GM23338 (cell line): ENCODE data around the gene DTNBP1.

Experiments used
- EZH2 ChIP-seq: fragments of 200-600 bp; sonication (generic); IDR thresholded peaks from one replicate; pipeline ENCODE4 v1.8.0; 2017; ENCODE audit warnings: antibody characterized with exemption, mild to moderate bottlenecking, low read depth; ENCODE audit not compliant: unreplicated experiment
- JUNB ChIP-seq: IDR thresholded peaks from one replicate; pipeline ENCODE4 v1.6.1; 2016; ENCODE audit warnings: antibody characterized with exemption; ENCODE audit not compliant: unreplicated experiment
- POLR2AphosphoS5 ChIP-seq: IDR thresholded peaks from 2 replicates; pipeline ENCODE4 v1.6.1; 2016; ENCODE audit warnings: antibody characterized with exemption, low read depth
- TF ChIP-seq, protein P1 (sequence below), 2 experiments: fragments of 200-600 bp in 1 of 2; sonication (generic) in 1 of 2; conservative IDR thresholded peaks; 2 replicates each; pipeline versions ENCODE4 v1.5.1 to v1.6.1; 2016 to 2017; ENCODE audit warnings: antibody characterized with exemption in 2 of 2, low read depth in 2 of 2, mild to moderate bottlenecking in 2 of 2, moderate library complexity in 1 of 2

DNA sequence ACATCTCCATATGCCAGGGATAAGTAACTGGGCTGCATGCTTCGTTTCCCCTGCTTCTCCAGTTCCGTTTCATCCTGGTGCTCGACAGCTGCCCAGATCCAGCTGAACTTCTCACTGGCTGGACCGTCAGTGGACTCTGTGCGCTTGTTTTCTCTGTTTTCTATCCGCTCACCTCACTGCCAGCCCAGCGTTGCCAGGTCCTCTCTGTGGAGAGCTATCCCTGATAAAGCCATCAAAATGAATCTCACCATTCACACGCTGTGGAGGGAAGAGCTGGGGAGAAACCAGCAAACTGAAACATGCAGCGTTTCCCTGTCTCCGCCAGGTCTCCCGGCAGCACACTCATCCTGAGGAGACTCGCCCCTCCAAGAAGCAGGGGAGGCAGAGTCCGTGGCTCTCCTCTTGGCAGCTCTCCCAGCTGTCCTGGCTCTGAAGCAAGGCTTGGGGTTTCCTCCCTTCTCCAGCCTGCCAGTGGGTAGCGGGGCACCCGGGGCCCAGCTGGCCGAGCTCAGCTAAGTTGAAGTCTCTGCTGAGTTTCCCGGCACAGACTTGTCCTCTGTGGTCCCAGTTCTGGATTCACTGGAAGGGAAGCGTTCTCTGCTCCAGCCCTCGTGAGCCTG, 160.9 kb downstream of the DTNBP1 start:
- TF ChIP-seq, protein P1, sequence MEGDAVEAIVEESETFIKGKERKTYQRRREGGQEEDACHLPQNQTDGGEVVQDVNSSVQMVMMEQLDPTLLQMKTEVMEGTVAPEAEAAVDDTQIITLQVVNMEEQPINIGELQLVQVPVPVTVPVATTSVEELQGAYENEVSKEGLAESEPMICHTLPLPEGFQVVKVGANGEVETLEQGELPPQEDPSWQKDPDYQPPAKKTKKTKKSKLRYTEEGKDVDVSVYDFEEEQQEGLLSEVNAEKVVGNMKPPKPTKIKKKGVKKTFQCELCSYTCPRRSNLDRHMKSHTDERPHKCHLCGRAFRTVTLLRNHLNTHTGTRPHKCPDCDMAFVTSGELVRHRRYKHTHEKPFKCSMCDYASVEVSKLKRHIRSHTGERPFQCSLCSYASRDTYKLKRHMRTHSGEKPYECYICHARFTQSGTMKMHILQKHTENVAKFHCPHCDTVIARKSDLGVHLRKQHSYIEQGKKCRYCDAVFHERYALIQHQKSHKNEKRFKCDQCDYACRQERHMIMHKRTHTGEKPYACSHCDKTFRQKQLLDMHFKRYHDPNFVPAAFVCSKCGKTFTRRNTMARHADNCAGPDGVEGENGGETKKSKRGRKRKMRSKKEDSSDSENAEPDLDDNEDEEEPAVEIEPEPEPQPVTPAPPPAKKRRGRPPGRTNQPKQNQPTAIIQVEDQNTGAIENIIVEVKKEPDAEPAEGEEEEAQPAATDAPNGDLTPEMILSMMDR (conservative IDR thresholded peaks at IDR 0.05; ENCODE audit: low read depth in 2 of 2): no peak
- TF ChIP-seq EZH2: no peak
- no peak; the same call in 1 of the 2 replicates for TF ChIP-seq POLR2AphosphoS5
- no peak for TF ChIP-seq JUNB
